ENCODE measurements around the gene MAPKAPK3. TPM values are rescaled to one million over a fixed set of nuclear protein-coding genes. Genes with fewer than 3 reads are reported as not detected.

MAPKAPK3 gene
- total RNA-seq (2022; extraction: Qiagen RNA extraction; ENCODE audit: low read depth) = 26.0 to 33.9 TPM (median 29.9 TPM) in 5 replicates

DNA sequence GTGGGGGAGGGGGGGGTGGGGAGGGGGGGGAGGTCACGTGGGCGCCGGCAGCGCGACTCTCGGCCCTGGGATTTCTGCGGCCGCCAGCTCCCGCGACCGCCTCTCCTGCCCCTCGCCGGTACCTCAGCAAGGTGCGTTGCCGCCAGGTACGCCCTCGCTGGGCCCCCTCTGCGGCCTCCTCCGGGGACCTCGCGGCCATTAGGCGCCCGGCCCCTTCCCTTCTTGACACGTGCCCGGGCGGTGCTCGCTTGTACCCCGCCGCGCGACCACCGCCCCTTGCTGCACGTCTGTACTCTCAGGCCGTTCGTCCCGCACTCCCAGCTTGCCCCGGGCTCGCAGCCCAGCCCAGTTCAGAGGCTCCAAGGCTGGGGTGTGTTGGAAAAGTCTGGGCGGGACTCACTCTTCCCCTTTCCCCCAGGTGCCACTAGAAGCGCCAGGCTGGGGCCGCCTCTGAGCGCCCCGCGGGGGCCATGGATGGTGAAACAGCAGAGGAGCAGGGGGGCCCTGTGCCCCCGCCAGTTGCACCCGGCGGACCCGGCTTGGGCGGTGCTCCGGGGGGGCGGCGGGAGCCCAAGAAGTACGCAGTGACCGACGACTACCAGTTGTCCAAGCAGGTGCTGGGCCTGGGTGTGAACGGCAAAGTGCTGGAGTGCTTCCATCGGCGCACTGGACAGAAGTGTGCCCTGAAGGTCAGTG, at the start of gene MAPKAPK3:
Gene MAPKAPK3 (plus strand): TSS at position 56 of the 696 bp plus-strand sequence. CDS start 415 bp downstream, at position 471.

DNA sequence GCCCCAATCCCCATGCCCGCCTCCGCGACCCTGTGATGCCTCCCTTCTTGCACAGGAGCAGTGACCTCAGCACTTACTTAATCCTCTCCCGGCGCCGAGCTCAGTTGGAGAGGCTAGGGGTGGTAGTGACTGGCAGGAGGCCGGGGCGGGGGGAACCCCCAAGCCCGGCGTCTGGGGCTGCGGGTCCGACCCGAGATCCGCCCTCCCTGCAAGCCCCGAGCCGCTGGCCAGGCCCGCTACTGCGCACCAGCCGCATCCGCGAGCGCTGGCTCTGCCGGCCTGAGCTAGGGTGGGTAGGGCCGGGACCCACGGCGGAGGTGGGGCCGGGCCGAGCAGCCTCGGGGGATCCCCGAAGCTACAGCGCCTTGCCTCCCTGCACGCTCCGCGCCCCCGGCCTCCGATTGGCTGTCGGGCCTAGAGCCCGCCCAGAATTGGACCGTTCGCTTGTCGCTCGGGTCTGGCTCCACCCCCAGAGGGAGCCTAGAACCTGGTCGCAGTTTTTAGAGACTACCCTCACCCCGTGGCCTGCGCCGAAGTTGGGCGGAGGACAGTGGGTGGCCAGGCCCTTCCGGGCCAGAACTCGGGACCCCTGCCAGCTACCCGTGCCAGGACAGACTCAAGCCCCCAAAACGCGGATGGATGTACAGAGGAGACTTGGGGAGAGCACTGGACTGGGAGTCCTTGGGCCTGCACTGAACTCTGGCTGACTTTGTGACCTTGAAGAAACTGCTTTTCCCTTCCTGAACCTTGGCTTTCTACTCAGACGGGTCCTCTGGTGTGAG, 49.4 kb upstream of the MAPKAPK3 start, which contains the start of gene C3orf18:
Gene C3orf18 (minus strand): TSS at position 362 of the 782 bp plus-strand sequence. CDS start 2,048 bp downstream, outside the sequence.

DNA sequence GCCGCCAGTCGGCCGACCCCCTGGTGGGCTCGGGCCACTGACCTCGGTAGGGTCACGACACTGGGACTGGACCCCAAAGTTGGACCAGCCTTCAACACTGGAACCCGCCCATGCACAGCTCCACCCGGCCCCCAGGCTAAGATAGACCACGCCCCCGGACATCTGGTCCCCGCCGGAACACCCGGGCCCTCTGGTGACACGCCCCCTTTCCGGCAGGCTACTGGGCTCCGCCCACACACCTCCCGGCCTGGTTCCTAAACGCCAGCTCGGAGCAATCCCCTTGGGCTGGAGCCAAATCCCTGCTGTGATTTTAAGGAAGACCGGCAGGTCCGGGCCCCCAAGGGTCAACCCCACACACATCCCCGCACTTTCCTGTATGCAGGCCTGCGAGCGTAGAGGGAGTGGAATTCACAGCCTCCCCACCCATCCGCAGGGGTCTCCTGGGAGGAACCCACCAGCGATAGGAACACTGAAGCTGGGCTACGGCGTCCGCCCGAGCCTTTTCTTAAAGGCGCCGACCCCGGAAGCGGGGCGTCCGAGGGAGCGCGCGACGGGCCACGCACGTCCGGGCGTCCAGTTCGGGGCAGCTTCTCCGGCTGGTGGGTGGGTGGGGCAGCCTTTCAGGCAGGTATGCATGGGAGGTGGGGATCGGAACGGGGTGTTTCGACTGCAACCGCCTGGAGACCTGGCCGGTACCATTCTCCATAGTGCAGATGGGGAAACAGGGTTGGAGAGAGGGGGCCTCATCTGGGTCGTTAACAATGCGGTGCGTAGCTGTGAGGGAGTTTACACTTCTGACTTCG, 47.8 kb upstream of the MAPKAPK3 start, which contains the start of gene HEMK1:
Gene HEMK1 (plus strand): TSS at position 576 of the 803 bp plus-strand sequence. CDS start 1,583 bp downstream, outside the sequence.

DNA sequence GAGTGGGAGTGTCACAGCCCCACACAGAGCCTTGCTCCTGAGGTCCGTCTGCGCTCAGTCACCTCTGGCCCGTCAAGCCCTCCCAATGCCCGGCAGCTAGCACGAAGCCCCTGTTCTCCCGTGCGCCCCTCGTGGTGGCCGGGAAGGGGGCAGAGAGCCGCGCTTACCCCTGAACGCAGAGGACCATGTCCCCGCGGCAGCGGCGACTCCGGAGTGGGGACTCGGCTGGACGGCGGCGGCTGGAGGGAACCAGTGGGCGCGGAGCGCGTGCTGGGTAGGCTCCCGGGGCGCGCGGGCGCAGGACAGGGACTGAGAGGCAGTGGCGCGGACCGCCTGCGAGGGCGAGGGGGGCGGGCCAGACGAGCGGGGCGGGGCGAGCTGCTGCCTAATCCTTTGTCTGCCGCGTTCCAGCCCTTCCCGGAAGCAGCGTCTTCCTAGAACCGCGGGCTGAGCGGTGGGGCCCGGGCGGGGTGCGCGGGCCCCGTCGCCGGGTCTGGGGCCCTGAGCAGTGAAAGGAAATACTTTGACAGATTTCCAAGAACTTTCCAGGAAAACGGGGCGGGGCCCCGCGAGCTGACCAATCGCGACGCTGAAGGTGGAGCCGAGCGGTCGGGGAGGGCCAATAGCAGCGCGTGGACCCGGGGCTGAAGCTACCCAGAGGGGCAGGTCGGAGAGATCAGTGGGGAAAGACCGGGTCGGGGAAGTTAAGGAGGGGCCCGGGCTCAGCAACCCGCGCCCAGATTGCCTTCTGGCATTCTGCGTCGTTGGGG, 5.3 kb upstream of the MAPKAPK3 start, which contains the start of gene CISH:
Gene CISH (minus strand): TSS at position 311 of the 770 bp plus-strand sequence. CDS start 124 bp downstream, at position 187.

DNA sequence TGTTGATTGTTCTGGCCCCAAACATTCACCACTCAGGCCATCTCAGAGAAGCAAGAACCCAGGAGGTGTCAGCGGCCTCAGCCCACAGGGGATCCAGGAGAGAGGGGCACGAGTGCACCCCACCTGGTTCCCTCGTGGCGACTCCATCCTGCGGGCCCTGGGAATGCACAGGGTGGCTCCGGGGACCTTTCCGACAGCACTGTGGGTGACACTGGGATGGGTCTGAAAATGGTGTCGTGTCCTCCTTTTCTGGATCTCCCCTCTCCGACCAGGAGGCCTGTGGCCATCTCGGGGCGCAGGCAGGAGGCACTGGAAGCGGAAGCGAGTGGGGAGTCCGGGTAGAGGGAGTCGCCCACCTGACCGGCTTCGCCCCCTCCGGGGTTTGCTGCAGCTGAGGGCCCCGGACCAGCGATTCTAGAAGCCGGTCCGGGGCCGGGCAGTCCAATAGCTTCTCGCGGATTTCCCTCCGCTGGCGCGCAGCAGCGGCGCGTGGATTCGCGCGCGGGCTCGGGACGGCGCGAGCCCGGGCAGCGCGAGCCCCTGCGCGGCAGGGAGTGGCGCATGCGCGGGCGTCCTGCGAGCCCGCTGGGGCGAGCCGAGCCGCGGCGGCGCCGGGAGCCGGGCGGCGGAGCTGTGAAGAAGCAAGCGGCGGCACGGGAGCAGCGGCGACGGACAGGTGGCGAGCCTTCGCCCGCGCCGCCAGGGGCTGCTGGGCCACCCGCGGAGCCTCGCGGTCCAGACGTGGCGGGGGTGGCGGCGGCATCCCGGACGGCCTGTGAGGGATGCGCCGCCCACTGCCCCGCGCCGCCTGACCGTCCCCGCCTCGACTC, 57.6 kb downstream of the MAPKAPK3 start, which contains the start of gene DOCK3:
Gene DOCK3 (plus strand): TSS at position 579 of the 830 bp plus-strand sequence. CDS start 337 bp downstream, outside the sequence.

Other genes with a start within 250 kb of the MAPKAPK3 start
- gene CACNA2D2, start 113.5 kb upstream of the MAPKAPK3 start, total RNA-seq (2022; extraction: Qiagen RNA extraction; ENCODE audit: low read depth) = 0.42 to 0.66 TPM (median 0.53 TPM) in 5 replicates
- 2.5 to 3.1 TPM (median 2.5 TPM) in 5 replicates for gene C3orf18, start 49.4 kb upstream of the MAPKAPK3 start, total RNA-seq (2022; extraction: Qiagen RNA extraction; ENCODE audit: low read depth)
- 4.5 to 7.2 TPM (median 6.0 TPM) in 5 replicates for gene HEMK1, start 47.6 kb upstream of the MAPKAPK3 start, total RNA-seq (2022; extraction: Qiagen RNA extraction; ENCODE audit: low read depth)
- 0.57 to 1.1 TPM (median 0.88 TPM) in 5 replicates for gene CISH, start 5.4 kb upstream of the MAPKAPK3 start, total RNA-seq (2022; extraction: Qiagen RNA extraction; ENCODE audit: low read depth)
- 0.27 to 0.39 TPM (median 0.35 TPM) in 5 replicates for gene DOCK3, start 57.8 kb downstream of the MAPKAPK3 start, total RNA-seq (2022; extraction: Qiagen RNA extraction; ENCODE audit: low read depth)